NCI-H1694 treated with DMSO at 0.1 percent for 48 hours (cell line): Measurements from ENCODE around the gene TIAM1.

Source experiments
- DNase-seq: peaks from one replicate; lab custom pipeline; 2025; lab: John Stamatoyannopoulos, UW

Gene TIAM1

GRCh38 chr21:31352836-31353235, 8.8 kb upstream of the TIAM1 start:
- no peak for DNase-seq

- no peak for DNase-seq
Measured at GRCh38 chr21:31351960-31352359, 7.9 kb upstream of the TIAM1 start.

DNA sequence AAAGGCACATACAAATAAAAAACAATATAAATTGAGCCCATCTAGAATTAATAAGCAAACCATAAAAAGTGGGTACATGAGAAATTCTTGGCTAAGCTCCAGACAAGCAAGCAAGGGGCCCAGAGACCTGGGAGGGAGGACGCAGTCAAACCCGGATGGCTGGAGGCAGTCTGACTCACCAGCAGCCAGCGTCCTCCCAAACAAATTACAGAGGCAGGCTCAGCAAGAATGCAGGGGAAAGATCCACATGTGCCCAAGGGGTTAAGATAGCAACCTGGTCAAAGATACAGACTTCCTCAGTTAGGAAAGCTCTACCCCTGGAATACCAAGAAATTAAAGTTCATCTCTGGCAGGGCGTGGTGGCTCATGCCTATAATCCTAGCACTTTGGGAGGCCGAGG, 7.4 kb upstream of the TIAM1 start:
- DNase-seq, result no peak

DNA sequence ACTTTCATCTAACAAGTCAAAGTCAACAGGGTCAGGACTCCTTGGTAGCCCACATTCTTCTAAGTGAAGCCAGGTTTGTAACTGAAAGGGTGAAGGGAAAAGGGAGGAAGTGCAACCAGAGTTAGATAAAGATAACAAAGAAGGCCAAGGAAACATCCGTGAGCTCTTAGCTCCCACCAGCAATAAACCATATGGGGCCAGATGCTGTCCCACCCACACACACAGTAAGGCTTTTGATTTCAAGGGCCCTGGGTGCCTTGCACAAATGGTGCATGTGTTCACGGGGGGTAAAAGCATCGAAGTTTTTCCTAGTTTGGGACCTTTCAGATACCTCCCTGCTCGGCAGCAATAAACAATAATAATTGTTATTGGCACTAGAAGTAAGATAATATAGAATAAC, 5.1 kb upstream of the TIAM1 start:
- no peak for DNase-seq

DNA sequence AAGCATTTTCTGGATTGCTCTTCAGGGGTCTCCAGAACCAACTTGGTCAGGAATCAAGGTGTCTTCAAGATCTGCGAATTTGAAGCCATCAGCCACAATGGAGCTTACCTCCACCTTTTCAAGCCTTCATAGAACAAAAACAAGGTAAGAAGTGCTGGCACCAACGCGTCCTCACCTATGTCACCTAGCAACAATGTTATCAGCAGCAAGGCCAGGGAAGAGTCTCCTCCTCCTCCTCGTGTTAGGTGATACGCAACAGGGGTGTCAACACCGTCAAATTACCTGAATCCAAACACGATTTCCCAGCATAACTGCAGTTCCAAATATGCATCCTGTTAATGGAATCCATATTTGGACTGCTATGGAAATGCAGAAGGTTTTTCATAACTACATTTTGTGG, 4.1 kb upstream of the TIAM1 start:
- DNase-seq, result no peak

DNA sequence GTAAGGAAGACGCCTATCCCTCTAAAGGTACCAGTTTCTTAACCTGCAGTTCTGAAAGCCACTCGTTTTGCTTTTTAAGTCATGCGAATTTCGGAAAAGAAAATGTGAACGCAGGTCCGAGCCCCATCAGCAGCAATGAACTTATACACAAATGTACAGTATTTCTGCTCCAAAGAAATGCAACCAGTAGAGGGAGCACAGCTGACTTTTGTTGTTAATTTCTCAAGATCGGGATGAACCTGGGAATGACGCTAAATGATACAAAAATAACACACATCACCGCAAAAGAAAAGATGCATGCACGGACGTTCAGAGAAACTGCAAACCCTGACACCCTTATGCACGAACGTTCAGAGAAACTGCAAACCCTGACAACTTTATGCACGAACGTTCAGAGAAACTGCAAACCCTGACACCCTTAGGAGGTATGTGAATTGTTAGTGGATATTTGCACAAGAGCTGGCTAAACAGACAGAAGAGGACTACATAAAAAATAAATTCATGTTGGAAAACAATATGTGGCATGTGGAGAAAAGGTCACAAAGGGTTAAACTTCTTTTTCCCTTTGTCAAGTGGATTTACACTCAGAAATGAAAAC, 3.5 kb upstream of the TIAM1 start:
- peak; percentile 61 for DNase-seq

GRCh38 chr21:31346256-31346821, 2.3 kb upstream of the TIAM1 start:
- no peak for DNase-seq

DNA sequence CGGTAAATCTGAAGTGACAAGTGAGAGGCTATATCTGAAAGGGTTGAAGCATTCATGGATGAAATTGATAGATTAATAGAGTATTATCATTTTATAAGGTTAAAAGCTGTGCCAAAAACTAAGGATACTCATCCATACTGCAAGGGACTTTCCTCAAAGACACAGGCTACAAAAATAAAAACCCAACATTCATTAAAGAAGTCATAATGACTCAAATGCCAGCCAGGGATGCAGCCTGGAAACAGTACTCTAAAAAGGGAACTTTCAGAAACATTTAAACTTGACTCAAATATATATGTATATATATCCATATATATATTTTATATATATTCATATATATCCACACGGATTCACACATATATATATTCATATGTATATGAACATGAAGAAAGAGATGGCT, 1.1 kb upstream of the TIAM1 start:
- no peak for DNase-seq

DNA sequence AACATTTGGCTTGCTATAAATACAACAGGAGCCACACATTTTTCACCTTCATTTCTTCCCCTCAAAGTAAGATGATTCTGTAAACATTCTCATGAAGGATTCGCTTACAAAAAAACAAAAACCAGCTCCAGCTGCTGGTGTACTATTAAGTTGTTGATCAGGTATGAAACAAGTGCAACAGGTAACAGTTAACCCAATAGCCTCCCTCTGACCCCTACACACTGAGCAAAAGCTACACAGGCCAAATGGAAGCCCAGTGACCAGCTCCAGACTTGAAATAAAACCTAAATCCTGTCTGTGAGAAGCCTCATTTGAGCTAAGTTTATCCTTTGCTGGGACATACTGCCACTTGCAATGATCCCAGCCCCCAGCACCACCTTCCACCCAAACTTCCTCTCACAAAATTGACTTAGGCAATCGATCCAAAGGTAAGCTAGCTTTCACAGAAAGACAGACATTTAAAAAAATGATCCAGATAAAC, 991 bp downstream of the TIAM1 start:
- no peak for DNase-seq

DNA sequence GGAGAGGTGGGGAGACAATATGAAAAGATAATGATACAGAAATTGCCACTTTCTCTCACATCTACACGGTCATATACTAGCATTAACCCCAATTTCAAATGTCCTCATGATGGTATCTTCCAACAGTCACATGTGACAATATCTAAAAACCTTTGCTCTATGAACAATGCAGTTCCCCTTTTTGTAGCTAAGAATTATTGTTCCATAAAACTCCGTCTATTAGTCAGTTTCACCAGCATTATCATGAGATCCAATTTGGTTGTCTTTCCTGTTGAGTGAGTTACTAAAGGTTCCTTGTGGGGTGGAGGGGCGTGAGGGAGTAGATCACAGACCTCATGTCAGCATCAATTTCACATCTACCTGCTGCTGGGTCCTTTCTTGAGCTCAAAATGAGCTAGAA, 1.7 kb downstream of the TIAM1 start:
- DNase-seq, result no peak

DNA sequence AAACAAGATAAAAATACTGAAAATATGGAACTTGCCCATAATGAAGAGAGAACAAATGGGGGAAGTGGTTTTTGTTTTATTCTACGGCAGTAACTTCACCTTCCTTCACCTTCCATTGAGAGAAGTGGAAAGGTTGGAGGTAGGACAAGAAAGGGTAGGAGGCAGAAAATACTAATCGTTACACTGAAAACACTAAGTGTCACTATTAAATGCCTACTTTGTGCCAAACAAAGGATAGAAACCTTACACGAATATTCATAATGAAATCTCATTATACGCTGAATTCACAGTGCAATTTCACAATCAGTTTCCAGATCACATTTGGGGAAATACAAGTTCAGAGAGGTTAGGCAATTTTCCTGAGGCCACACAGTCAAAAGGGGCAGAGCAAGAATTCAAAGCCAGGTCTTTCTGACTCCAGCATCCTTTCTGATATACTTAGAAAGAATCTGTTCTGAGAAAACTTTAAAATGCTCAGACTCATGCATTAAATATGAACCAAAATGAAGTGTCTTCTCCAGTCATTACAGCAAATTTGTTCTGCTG, 3.0 kb downstream of the TIAM1 start:
- DNase-seq, result no peak

GRCh38 chr21:31340514-31340913, 3.5 kb downstream of the TIAM1 start:
- DNase-seq, result no peak

DNA sequence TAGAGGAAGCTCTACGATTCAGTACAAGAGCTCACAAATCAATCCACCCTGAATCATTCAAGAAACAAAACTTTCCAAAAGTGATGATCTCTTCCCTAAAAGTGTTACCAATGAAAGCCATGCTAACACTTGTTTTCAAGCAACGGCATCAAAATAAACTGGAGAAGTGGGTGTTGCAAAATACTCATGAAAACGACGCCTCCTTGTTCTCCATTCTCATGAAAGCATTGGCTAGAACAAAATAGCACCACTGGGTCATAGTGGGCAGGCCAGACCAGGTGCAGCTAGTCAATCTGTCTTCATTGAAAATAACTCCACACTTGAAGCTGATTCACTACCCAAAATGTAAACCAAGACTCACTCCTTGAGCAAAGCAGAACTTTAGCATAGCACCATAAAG, 4.3 kb downstream of the TIAM1 start:
- no peak for DNase-seq

- no peak for DNase-seq
Measured at GRCh38 chr21:31338908-31339368, 5.1 kb downstream of the TIAM1 start.

DNA sequence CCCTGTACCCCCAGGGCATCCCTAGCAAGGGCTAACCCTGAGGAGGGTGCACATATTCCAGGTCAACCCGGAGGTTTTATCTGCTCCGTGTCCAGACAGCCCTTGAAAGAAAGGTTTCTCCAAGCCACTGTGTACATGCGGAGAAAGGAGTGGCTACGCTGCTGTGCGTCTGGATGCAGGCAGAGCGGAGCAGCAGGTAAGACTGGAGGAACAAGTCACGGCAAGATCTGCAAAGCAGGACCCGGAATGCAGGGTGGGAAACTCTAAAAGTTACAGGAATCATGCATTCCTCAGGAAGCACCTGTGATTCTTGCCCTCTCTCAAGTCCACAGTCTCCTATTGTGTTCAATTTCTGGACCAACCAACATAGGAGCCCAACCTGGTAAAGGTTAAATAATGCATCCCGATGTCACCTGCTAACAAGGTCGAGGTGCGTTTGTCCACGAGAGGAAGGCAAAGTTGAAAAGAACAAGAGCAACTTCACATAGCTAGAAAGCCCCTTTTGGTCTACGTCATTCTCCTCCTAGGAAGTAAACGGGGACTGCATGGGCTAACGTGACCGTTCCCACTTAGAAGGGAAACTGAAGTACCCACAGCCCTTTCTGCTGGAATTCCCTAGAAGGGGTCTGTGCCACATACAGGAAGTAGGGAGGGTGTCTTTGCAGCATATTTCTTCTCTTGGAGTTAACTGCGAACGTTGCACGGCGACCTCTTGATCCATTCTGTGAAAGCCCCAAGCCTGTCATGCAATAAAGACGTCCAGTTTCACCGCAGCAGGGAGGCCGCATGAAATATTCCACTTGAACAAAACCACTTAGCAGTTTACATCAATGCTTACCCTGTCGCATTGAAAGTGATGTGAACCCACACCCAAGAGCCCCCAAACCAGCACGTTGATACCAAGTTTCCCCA, 5.8 kb downstream of the TIAM1 start:
- no peak for DNase-seq

- no peak for DNase-seq
Measured at GRCh38 chr21:31337086-31337485, 7.0 kb downstream of the TIAM1 start.

GRCh38 chr21:31336739-31337040, 7.4 kb downstream of the TIAM1 start:
- no peak for DNase-seq

GRCh38 chr21:31335957-31336738, 7.9 kb downstream of the TIAM1 start:
- peak; percentile 31 for DNase-seq

DNA sequence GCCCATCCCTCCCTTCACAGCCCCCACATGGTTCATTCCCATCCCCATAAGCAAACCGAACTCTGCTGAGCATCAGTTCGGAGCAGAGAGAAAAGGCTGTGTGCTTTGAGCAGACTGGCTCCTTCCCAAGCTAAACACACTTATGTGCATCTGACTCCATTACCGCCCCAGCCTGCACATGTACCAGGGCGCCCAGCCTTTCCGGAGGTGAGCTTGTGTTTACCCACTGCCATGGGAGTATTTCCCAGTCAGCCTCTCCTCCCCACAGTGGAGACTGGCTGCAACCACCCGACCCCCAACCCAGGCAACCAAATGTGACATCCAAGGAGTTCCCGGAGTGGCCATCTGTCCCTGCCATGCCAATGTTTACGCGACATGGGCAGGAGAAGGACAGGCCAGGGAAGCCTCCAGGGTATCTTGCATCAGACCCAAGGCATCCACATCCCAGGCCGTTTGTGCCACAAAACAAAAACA, 9.4 kb downstream of the TIAM1 start:
- DNase-seq, result no peak

DNA sequence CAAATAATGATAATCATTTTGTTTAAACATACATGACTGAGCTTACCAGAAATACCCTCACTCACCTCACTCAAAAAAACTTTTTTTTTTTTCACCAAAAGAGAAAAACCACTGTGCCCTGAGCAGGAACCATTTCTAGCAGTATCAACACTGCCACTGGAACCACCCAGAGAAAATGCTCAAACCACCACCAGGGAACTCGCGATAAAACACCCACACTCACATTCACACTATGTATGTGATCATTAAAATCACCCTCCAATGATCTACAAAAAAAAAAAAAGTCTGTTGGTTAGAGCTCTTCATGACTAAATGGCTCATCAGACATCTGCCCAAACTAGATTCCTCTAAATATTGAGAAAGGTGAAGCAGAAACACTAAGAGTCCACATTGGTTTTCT, 11.5 kb downstream of the TIAM1 start:
- no peak for DNase-seq

DNA sequence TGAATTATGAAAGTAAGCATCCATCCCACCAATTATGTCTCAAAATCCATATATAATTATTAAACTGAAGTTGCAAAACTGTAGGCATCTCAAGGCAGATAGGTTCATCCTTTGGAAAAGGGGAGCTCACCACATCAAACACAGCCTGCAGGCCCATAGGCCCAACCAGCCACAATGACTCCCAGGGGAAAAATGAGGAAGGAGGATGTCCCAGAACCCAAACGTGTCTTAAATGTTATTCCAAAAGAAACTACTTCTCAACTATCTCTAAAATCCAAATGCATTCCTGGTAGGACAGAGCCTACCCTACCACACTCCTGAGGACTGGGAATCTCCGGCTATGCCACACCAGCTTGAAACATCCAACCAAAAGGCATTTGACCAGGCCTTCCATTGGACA, 12.8 kb downstream of the TIAM1 start:
- no peak for DNase-seq

DNA sequence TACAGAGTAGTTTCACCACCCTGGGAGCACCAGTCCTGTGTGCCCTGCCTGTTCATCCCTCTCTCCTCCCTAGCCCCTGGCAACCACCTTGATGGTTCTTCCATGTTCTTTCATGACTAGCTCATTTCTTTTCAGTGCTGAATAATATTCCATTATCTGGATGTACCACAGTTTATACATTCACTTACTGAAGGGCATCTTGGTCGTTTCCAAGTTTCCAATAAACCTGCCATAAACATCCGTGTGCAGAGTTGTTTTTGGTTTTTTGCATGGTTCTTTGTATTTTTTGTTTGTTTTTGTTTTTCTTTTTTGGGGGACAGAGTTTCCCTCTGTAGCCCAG, 13.9 kb downstream of the TIAM1 start:
- no peak for DNase-seq
